Measurements from ENCODE around the gene AMH. TPM values are rescaled to one million over a fixed set of nuclear protein-coding genes. Genes with fewer than 3 reads are reported as not detected.

The AMH gene
- total RNA-seq: 0.92 and 0.93 TPM in 2 replicates

DNA sequence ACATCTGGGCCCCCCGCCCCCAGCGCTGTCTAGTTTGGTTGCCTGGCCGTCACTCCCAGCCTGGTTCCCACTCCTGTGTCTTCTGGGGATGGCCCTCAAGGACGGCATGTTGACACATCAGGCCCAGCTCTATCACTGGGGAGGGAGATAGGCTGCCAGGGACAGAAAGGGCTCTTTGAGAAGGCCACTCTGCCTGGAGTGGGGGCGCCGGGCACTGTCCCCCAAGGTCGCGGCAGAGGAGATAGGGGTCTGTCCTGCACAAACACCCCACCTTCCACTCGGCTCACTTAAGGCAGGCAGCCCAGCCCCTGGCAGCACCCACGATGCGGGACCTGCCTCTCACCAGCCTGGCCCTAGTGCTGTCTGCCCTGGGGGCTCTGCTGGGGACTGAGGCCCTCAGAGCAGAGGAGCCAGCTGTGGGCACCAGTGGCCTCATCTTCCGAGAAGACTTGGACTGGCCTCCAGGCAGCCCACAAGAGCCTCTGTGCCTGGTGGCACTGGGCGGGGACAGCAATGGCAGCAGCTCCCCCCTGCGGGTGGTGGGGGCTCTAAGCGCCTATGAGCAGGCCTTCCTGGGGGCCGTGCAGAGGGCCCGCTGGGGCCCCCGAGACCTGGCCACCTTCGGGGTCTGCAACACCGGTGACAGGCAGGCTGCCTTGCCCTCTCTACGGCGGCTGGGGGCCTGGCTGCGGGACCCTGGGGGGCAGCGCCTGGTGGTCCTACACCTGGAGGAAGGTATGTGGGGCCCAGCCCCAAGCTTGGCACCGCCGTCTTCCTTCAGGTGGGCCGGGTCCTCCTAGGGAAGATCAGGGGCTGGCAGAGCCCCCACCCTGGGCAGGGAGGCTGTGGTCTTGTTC lies at the start of gene AMH:
Gene AMH (plus strand): TSS at position 314 of the 857 bp plus-strand sequence. CDS start 10 bp downstream, at position 324.

DNA sequence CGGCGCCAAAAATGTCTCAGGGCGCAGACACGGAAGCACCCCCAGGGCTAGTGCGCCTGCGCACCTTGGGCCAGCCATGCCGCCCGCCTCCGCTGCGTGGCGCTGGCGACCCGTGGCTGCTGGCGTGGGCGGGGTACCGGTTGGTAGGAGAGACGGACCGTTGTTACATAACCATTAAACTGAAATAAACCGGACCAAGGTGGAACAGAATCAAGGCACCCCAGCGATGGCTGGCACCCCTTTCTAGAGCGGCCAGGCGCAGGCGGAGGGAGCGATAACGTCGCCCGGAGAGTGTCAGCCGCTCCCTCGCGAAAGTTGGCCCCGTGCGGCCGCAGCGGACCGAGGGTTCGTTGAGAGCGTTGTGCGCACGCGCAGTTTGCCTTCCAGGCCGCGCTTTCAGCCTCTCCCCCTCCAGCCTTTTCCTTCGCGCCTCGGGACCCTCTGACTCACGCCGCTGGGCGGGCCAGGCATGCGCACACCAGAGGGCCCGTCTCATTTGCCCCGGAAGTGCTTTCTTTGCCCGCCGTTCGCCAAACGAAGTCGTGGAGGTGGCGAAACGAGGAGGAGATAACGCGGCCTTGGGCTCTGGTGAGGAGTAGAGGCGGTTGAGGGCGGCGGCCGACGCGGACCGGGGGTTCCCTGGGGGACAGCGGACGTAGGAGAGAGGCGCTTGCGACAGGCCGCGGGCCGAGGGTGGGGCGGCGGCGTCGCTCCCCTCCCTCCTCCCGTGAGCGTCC lies 12.6 kb upstream of the AMH start, which contains the start of the genes PLEKHJ1 and SF3A2:
Gene PLEKHJ1 (minus strand): TSS at position 16 of the 737 bp plus-strand sequence. CDS start 81 bp downstream, outside the sequence.
Gene SF3A2 (plus strand): TSS at position 511 of the 737 bp plus-strand sequence. CDS start 6,595 bp downstream, outside the sequence.

DNA sequence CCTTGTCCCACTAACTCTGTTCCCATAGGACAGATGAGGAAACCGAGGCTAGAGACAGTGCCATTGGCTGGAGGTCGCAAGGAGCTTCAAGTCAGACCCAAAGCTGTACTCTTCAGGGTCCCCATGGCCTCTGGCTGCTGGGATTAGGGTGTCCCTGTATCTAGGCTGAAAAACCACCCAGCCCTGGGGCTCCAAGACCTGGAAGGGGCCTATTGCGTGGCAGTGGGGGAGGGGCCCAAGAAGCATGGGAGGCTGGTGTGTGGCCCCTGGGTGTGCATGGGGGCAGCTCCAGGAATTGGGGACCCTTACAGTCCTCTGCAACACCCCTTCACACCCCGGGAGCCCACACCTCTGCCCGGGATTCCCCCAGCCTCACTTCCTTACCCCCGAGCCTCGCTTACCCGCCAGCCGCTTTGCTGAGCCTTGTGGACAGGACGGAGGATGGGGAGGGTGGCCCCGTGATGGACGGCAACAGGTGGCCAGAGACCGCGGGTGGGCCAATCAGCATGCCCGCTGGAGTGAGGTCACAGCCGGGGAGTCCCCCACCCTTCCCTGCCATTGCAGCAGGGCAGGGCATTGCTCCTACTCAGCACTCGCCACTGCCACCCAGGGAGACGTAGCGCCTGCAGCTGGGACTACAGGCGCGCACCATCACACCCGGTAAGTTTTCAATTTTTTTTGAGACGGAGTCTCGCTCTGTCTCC lies 7.0 kb downstream of the AMH start, which contains the start of gene JSRP1:
Gene JSRP1 (minus strand): TSS at position 436 of the 704 bp plus-strand sequence. CDS start 1,103 bp downstream, outside the sequence.

DNA sequence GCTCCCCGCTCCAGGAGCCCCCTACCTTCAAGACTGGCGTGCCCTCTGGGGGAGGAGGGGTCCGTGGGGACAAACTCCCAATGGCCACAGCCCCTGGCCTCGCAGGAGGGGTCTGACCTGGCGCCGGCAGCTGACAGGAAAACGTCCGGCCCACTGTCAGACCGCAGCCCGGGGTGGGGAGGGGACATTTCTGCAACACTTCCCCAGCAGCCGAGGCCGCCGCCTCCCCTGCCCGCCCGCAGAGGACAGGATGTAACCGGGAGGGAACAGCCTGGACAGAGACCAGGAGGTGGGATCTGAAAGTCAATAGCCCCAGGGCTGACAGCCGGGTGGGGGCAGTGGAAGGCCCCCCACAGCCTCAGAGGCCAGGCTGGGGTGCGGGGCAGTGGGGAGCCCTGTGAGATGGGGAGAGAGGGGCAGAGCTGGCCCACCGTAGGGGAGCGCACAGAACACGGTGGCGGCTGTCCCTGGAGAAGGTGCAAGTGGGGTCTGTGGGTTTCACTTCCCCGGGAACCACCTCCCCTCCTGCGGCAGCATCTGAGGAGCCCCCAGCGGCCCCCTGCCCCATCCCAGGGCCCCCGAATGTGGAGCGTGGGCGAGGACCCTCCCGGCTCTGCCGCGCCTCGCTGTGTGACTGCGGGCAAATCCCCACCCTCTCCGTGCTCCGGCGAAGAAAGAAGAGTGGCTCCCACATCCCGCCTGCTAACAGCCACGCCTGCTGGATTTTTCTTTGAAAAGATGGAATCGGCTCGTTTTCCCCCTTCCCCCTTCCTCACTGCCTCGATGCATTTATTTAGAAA lies 33.1 kb downstream of the AMH start, which contains the start of gene PEAK3:
Gene PEAK3 (minus strand): TSS at position 114 of the 800 bp plus-strand sequence. CDS start 1,244 bp downstream, outside the sequence.

Other genes starting within 250 kb of the AMH start
- 31.4 and 42.0 TPM in 2 replicates for gene BTBD2, start 233.6 kb upstream of the AMH start, total RNA-seq
- 39.2 and 41.1 TPM in 2 replicates for gene MKNK2, start 198.1 kb upstream of the AMH start, total RNA-seq
- 14.5 and 16.8 TPM in 2 replicates for gene MOB3A, start 153.0 kb upstream of the AMH start, total RNA-seq
- gene IZUMO4, start 152.4 kb upstream of the AMH start, total RNA-seq: 1.4 and 1.6 TPM in 2 replicates
- 102 and 105 TPM in 2 replicates for gene AP3D1, start 97.8 kb upstream of the AMH start, total RNA-seq
- gene DOT1L, start 85.4 kb upstream of the AMH start, total RNA-seq: 7.0 and 7.8 TPM in 2 replicates
- 44.6 and 51.4 TPM in 2 replicates for gene PLEKHJ1, start 13.0 kb upstream of the AMH start, total RNA-seq
- gene SF3A2, start 12.5 kb upstream of the AMH start, total RNA-seq: 24.7 and 40.2 TPM in 2 replicates
- gene JSRP1, start 7.1 kb downstream of the AMH start, total RNA-seq: not detected in 2 replicates
- not detected in 2 replicates for gene PEAK3, start 32.9 kb downstream of the AMH start, total RNA-seq
- not detected in 2 replicates for gene LINGO3, start 58.8 kb downstream of the AMH start, total RNA-seq
- gene LSM7, start 79.3 kb downstream of the AMH start, total RNA-seq: 74.2 and 99.2 TPM in 2 replicates
- gene SPPL2B, start 79.4 kb downstream of the AMH start, total RNA-seq: 29.8 and 31.2 TPM in 2 replicates
- gene TMPRSS9, start 110.9 kb downstream of the AMH start, total RNA-seq: not detected in 2 replicates
- gene TIMM13, start 178.3 kb downstream of the AMH start, total RNA-seq: 29.0 and 34.5 TPM in 2 replicates
- 41.9 and 80.5 TPM in 2 replicates for gene LMNB2, start 207.6 kb downstream of the AMH start, total RNA-seq
- gene GADD45B, start 226.8 kb downstream of the AMH start, total RNA-seq: 14.8 and 28.1 TPM in 2 replicates